HepG2 (cell line): ENCODE data around the gene SUV39H2. TPM values are rescaled to one million over a fixed set of nuclear protein-coding genes. Genes with fewer than 3 reads are reported as not detected.

Source experiments
- ATAC-seq: fragments of 200-7000 bp; cut with Tn5 transposase; 3 replicates; pipeline ENCODE4 v1.9.1; 2020; ENCODE audit warnings: mild to moderate bottlenecking, moderate library complexity
- BruUV-seq: library from RNA; stranded (reverse); fragments of 400-500 nt; replicated peaks from 2 replicates; lab custom pipeline; 2021; lab: Mats Ljungman, UMichigan
- CTCF ChIA-PET: fragments of 300-600 bp; formaldehyde crosslinking; extraction: SDS; loops from one replicate; lab custom pipeline; 2021; ENCODE audit warnings: low total read pairs, inconsistent platforms, low intra/inter-chr PET ratio; lab: Yijun Ruan, JAX
- POLR2A ChIA-PET: fragments of 350-600 bp; sonication (Branson Sonifier 250); formaldehyde crosslinking; loops from one replicate; lab custom pipeline; 2020; ENCODE audit warnings: antibody characterized with exemption, inconsistent platforms; lab: Yijun Ruan, JAX
- DNase-seq: peaks from one replicate; pipeline ENCODE4 v3.0.0-alpha.2; 2015; ENCODE audit warnings: low spot score
- FAIRE-seq: peaks from 3 replicates; lab custom pipeline; 2011; peaks lifted over from hg19 to GRCh38; lab: Jason Lieb, UNC
- H2AFZ ChIP-seq: one replicate; pipeline ENCODE4 v1.6.1; 2011; ENCODE audit warnings: low read length, inconsistent platforms
- H3K27ac ChIP-seq: fragments of 300-600 bp; 3 replicates; pipeline ENCODE4 v1.8.0; 2011; ENCODE audit warnings: mixed run types, mild to moderate bottlenecking, mixed read lengths, low read length, inconsistent platforms; ENCODE audit not compliant: insufficient read depth; ENCODE audit errors: extremely low read length
- H3K27me3 ChIP-seq, 2 experiments: fragments of 200-600 bp in 1 of 2; 2 replicates in 1 of 2; 3 replicates in 1 of 2; pipeline versions ENCODE4 v1.6.0 to v1.8.0; 2011; ENCODE audit warnings: low read length in 2 of 2, mild to moderate bottlenecking in 2 of 2, moderate library complexity in 2 of 2, inconsistent platforms in 1 of 2; ENCODE audit not compliant: insufficient read depth in 2 of 2, control insufficient read depth in 1 of 2
- H3K36me3 ChIP-seq, 2 experiments: fragments of 200-600 bp in 1 of 2; replicated peaks in 1 of 2; 2 replicates in 1 of 2; 3 replicates in 1 of 2; pipeline versions ENCODE4 v1.5.1 to v1.8.0; 2011; ENCODE audit warnings: low read length in 2 of 2, inconsistent platforms in 1 of 2; ENCODE audit not compliant: insufficient read depth in 2 of 2, control insufficient read depth in 1 of 2
- H3K4me1 ChIP-seq: 2 replicates; pipeline ENCODE4 v1.5.1; 2012; ENCODE audit warnings: low read length, inconsistent platforms; ENCODE audit not compliant: insufficient read depth
- H3K4me2 ChIP-seq: 2 replicates; pipeline ENCODE4 v1.6.0; 2011; ENCODE audit warnings: low read depth, low read length, inconsistent platforms
- H3K4me3 ChIP-seq, 3 experiments: fragments of 200-600 bp in 1 of 3; sonication (generic), shearing (Covaris generic) in 1 of 3; replicated peaks in 1 of 3; 2 replicates each; pipeline ENCODE4 v1.5.1; 2011 to 2016; ENCODE audit warnings: low read length in 3 of 3, inconsistent platforms in 2 of 3, low read depth in 2 of 3, mild to moderate bottlenecking in 2 of 3, control low read depth in 1 of 3, mixed read lengths in 1 of 3; ENCODE audit not compliant: insufficient read depth in 1 of 3
- H3K79me2 ChIP-seq: one replicate; pipeline ENCODE4 v1.6.1; 2011; ENCODE audit warnings: low read length, inconsistent platforms; ENCODE audit not compliant: insufficient read depth
- H3K9ac ChIP-seq: 2 replicates; pipeline ENCODE4 v1.6.0; 2011; ENCODE audit warnings: mild to moderate bottlenecking, low read depth, low read length, inconsistent platforms; ENCODE audit not compliant: insufficient read depth
- H3K9me3 ChIP-seq: 2 replicates; pipeline ENCODE4 v1.5.1; 2012; ENCODE audit warnings: mild to moderate bottlenecking, low read length
- H4K20me1 ChIP-seq: 2 replicates; pipeline ENCODE4 v1.6.0; 2011; ENCODE audit warnings: inconsistent platforms, mild to moderate bottlenecking, low read length, moderate library complexity; ENCODE audit not compliant: insufficient read depth
- MIER3 ChIP-seq: IDR thresholded peaks from 2 replicates; pipeline ENCODE4 v1.6.1; 2016; ENCODE audit warnings: missing compliant biosample characterization, borderline replicate concordance
- ZNF160 ChIP-seq: sonication (generic); formaldehyde crosslinking; IDR thresholded peaks from 2 replicates; pipeline ENCODE4 v1.8.0; 2022; ENCODE audit warnings: mild to moderate bottlenecking, inconsistent platforms, missing genetic modification reagents
- ZSCAN30 ChIP-seq: sonication (generic); formaldehyde crosslinking; IDR thresholded peaks from 2 replicates; pipeline ENCODE4 v1.5.0; 2020; ENCODE audit warnings: mild to moderate bottlenecking, missing genetic modification reagents
- WGBS: methylation state at CpG from one replicate; pipeline ENCODE4 v1.1.6; 2017; ENCODE audit warnings: low lambda C conversion rate; 5-methylcytosine and 5-hydroxymethylcytosine counted together
- in situ Hi-C: cut with HindIII; loops from 2 replicates; pipeline ENCODE4 v1.10.0; 2017; ENCODE audit warnings: low pct_unique_long_range_greater_than_20kb; ENCODE audit not compliant: extremely low pct_ligation_motif_present
- intact Hi-C: fragments of 100-400 bp; cut with micrococcal nuclease; formaldehyde crosslinking; loops from one replicate; pipeline ENCODE4 v1.10.0; 2022; ENCODE audit not compliant: unreplicated experiment
- polyA plus RNA-seq, 8 experiments: library from polyadenylated mRNA; depleted of rRNA in 3 of 8; stranded (reverse) in 7 of 8; unstranded in 1 of 8; fragments of >200 nt; fragmentation: Illumina TruSeq in 4 of 8; extraction: Trizol in 4 of 8; gene quantifications; 2 replicates each; pipeline versions ENCODE4 v1.2.1 to v1.2.3, GENCODE V29; 2011 to 2016; ENCODE audit warnings: low read depth in 4 of 8, missing spikeins in 1 of 8, mixed read lengths in 1 of 8; ENCODE audit not compliant: insufficient read depth in 1 of 8
- total RNA-seq, 5 experiments: library from RNA; depleted of rRNA; stranded (reverse); fragments of >200 nt; fragmentation: Illumina TruSeq; extraction: Trizol; gene quantifications; 2 replicates each; pipeline ENCODE4 v1.2.3, GENCODE V29; 2016; ENCODE audit warnings: low read depth in 1 of 5
- TF ChIP-seq, protein P1 (sequence below): sonication (generic); formaldehyde crosslinking; IDR thresholded peaks from 2 replicates; pipeline ENCODE4 v1.4.0; 2020; ENCODE audit warnings: mild to moderate bottlenecking, low read depth, missing genetic modification reagents
- TF ChIP-seq, protein P2 (sequence below): sonication (generic); formaldehyde crosslinking; conservative IDR thresholded peaks from 2 replicates; pipeline ENCODE4 v1.8.1; 2023; ENCODE audit warnings: missing genetic modification reagents
- TF ChIP-seq, protein P3 (sequence below): sonication (generic); formaldehyde crosslinking; IDR thresholded peaks from 2 replicates; pipeline ENCODE4 v1.4.0; 2020; ENCODE audit warnings: missing genetic modification reagents
- TF ChIP-seq, protein P4 (sequence below): sonication (generic); formaldehyde crosslinking; IDR thresholded peaks from 2 replicates; pipeline ENCODE4 v1.9.0; 2021; ENCODE audit warnings: missing genetic modification reagents, mild to moderate bottlenecking, borderline replicate concordance

SUV39H2 gene
- total and polyA plus RNA-seq, 2 of the 13 experiments (the other 11 are each of a cell fraction or from before 2014, with no cell fraction given), result 9.0 to 44.3 TPM

DNA sequence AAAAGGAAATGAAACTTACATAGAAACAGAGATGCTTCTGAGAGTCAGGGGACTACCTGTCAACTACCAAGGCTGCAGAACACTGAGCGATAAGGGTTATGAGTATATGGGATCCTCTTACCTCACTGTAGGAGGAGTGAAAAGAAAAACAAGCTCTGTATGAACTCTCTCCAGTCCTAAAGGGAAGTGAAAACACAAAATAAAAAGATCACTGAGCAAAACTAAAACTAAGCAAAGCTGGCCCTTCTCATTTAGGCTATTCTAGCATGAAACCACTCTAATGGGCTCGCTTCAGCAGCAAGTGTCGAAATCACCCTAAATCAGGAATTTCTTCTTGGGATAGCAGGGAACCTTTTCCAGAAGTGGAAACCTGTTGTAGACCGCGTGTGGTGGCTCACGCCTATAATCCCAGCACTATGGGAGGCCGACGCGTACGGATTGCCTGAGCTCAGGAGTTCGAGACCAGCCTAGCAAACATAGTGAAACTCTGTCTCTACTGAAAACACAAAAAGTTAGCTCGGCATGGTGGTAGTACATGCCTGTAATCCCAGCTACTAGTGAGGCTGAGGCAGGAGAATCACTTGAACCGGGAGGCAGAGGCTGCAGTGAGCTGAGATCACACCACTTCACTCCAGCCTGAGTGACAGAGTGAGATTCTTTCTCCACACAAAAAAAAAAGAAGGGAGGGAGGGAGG, 48.2 kb downstream of the SUV39H2 start:
- in situ Hi-C loops, result no loop called here
- H3K9me3 ChIP-seq, result no peaks in the 10 kb centered on the region
- intact Hi-C loops, result no loop called here
- H2AFZ ChIP-seq, result no peak overlapping the region
- CTCF ChIA-PET, result no interaction called here
- H3K4me1 ChIP-seq, result no peaks in the 10 kb centered on the region
- no peaks in the 10 kb centered on the region for H3K27me3 ChIP-seq
- no peak overlapping the region for H3K4me3 ChIP-seq
- H3K27ac ChIP-seq, result no peak overlapping the region
- no TSS peak for BruUV-seq
- H3K4me2 ChIP-seq, result no peak overlapping the region
- WGBS, result 97% methylated on average over 13 of the region's 13 CpGs
- H3K79me2 ChIP-seq, result no peaks in the 10 kb centered on the region
- H3K36me3 ChIP-seq, result peaks cover 16 to 55% of the 10 kb centered on the region in 2 experiments
- H3K9ac ChIP-seq, result no peak overlapping the region
- TF ChIP-seq MIER3, result no peak
- ATAC-seq (no peak), FAIRE-seq (no peak), DNase-seq (no peak)
- H4K20me1 ChIP-seq, result no peaks in the 10 kb centered on the region
- POLR2A ChIA-PET, result no interaction called here

DNA sequence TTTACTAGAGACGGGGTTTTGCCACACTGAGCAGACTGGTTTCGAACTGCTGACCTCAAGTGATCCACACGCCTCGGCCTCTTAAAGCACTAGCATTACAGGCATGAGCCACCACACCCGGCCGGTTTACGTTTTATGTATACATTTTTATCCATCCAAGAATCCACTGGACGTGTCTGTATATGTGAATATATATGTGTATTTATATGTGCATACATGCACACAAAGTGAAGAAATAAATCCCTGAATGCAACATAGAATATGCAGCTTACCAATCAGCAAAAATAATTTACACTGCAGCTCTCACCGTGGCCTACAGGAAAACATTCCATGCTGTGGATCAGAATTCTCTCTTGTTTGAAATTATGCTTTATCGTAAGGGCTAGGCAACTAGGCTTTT, 51.9 kb downstream of the SUV39H2 start:
- ChIA-PET CTCF (no interaction called here), POLR2A (no interaction called here)
- no peaks in the 10 kb centered on the region for H3K9me3 ChIP-seq
- H3K9ac ChIP-seq, result no peak overlapping the region
- in situ Hi-C loops (no loop called here), intact Hi-C loops (no loop called here)
- no peaks in the 10 kb centered on the region for H3K79me2 ChIP-seq
- 97% methylated on average over 10 of the region's 10 CpGs for WGBS
- no peak overlapping the region for H2AFZ ChIP-seq
- H3K4me2 ChIP-seq, result no peak overlapping the region
- no peak for DNase-seq
- H3K27me3 ChIP-seq, result no peaks in the 10 kb centered on the region
- ATAC-seq, result no peak
- no TSS peak for BruUV-seq
- peaks cover 18 to 53% of the 10 kb centered on the region in 2 experiments for H3K36me3 ChIP-seq
- no peak overlapping the region for H3K4me3 ChIP-seq
- FAIRE-seq, result no peak
- H4K20me1 ChIP-seq, result no peaks in the 10 kb centered on the region
- no peak overlapping the region for H3K27ac ChIP-seq
- H3K4me1 ChIP-seq, result no peaks in the 10 kb centered on the region
- TF ChIP-seq, protein P1, sequence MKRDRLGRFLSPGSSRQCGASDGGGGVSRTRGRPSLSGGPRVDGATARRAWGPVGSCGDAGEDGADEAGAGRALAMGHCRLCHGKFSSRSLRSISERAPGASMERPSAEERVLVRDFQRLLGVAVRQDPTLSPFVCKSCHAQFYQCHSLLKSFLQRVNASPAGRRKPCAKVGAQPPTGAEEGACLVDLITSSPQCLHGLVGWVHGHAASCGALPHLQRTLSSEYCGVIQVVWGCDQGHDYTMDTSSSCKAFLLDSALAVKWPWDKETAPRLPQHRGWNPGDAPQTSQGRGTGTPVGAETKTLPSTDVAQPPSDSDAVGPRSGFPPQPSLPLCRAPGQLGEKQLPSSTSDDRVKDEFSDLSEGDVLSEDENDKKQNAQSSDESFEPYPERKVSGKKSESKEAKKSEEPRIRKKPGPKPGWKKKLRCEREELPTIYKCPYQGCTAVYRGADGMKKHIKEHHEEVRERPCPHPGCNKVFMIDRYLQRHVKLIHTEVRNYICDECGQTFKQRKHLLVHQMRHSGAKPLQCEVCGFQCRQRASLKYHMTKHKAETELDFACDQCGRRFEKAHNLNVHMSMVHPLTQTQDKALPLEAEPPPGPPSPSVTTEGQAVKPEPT (CRISPR knock-in tag), result no peak
- TF ChIP-seq, protein P2, sequence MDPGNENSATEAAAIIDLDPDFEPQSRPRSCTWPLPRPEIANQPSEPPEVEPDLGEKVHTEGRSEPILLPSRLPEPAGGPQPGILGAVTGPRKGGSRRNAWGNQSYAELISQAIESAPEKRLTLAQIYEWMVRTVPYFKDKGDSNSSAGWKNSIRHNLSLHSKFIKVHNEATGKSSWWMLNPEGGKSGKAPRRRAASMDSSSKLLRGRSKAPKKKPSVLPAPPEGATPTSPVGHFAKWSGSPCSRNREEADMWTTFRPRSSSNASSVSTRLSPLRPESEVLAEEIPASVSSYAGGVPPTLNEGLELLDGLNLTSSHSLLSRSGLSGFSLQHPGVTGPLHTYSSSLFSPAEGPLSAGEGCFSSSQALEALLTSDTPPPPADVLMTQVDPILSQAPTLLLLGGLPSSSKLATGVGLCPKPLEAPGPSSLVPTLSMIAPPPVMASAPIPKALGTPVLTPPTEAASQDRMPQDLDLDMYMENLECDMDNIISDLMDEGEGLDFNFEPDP (CRISPR knock-in tag), result no peak
- no peak for TF ChIP-seq ZSCAN30 (CRISPR knock-in tag)
- TF ChIP-seq, protein P3, sequence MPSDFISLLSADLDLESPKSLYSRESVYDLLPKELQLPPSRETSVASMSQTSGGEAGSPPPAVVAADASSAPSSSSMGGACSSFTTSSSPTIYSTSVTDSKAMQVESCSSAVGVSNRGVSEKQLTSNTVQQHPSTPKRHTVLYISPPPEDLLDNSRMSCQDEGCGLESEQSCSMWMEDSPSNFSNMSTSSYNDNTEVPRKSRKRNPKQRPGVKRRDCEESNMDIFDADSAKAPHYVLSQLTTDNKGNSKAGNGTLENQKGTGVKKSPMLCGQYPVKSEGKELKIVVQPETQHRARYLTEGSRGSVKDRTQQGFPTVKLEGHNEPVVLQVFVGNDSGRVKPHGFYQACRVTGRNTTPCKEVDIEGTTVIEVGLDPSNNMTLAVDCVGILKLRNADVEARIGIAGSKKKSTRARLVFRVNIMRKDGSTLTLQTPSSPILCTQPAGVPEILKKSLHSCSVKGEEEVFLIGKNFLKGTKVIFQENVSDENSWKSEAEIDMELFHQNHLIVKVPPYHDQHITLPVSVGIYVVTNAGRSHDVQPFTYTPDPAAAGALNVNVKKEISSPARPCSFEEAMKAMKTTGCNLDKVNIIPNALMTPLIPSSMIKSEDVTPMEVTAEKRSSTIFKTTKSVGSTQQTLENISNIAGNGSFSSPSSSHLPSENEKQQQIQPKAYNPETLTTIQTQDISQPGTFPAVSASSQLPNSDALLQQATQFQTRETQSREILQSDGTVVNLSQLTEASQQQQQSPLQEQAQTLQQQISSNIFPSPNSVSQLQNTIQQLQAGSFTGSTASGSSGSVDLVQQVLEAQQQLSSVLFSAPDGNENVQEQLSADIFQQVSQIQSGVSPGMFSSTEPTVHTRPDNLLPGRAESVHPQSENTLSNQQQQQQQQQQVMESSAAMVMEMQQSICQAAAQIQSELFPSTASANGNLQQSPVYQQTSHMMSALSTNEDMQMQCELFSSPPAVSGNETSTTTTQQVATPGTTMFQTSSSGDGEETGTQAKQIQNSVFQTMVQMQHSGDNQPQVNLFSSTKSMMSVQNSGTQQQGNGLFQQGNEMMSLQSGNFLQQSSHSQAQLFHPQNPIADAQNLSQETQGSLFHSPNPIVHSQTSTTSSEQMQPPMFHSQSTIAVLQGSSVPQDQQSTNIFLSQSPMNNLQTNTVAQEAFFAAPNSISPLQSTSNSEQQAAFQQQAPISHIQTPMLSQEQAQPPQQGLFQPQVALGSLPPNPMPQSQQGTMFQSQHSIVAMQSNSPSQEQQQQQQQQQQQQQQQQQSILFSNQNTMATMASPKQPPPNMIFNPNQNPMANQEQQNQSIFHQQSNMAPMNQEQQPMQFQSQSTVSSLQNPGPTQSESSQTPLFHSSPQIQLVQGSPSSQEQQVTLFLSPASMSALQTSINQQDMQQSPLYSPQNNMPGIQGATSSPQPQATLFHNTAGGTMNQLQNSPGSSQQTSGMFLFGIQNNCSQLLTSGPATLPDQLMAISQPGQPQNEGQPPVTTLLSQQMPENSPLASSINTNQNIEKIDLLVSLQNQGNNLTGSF (CRISPR knock-in tag), result no peak
- no peak for TF ChIP-seq ZNF160 (CRISPR knock-in tag)
- TF ChIP-seq, protein P4, sequence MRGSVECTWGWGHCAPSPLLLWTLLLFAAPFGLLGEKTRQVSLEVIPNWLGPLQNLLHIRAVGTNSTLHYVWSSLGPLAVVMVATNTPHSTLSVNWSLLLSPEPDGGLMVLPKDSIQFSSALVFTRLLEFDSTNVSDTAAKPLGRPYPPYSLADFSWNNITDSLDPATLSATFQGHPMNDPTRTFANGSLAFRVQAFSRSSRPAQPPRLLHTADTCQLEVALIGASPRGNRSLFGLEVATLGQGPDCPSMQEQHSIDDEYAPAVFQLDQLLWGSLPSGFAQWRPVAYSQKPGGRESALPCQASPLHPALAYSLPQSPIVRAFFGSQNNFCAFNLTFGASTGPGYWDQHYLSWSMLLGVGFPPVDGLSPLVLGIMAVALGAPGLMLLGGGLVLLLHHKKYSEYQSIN (CRISPR knock-in tag), result no peak
